ENCODE results near the gene UPF2. TPM values are rescaled to one million over a fixed set of nuclear protein-coding genes. Genes with fewer than 3 reads are reported as not detected.
A peak's percentile ranks its signal among the peaks of the same experiment; 100 is the strongest.
"Not testable (repeated sequence)": the region's sequence is repeated elsewhere in the genome, so short reads cannot be mapped to it uniquely, and the experiment has no call there.

UPF2 gene
- total RNA-seq, 1 experiment from 2014 or later = 10.6 TPM

DNA sequence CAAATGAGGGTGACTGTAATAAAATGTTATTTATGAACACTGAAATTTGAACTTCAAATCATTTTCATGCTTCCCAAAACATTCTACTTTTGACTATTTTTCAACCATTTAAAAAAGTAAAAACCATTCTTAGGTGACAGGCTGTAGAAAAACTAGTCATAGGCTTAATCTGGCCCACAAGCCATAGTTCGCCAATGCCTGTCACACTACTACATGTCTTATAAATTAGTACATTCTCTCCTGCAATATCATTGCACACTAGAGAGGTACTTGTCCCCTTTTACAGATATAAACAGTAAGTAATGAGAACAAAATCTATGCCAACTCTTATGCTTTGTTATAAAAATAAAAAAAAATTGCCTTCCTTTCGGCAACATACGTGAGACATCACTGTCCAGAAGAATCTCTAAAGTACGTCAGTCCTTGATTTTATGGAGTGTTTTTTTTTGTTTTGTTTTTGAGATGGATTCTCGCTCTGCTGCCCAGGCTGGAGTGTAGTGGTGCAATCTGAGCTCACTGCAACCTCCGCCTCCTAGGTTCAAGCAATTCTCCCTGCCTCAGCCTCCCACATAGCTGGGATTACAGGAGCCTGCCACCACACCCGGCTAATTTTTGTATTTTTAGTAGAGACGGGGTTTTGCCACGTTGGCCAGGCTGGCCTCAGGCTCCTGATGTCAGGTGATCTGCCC lies 23.2 kb downstream of the UPF2 start:
- no peaks in the 10 kb centered on the region for H3K27me3 ChIP-seq (ENCODE audit: control insufficient read depth, insufficient read depth, low read length)
- H3K36me3 ChIP-seq (replicated peaks; ENCODE audit: control insufficient read depth, insufficient read depth, low read length) = no peaks in the 10 kb centered on the region
- DNase-seq = no peak
- no peak overlapping the region for H3K4me3 ChIP-seq (ENCODE audit: insufficient read depth, low read depth, low read length)

DNA sequence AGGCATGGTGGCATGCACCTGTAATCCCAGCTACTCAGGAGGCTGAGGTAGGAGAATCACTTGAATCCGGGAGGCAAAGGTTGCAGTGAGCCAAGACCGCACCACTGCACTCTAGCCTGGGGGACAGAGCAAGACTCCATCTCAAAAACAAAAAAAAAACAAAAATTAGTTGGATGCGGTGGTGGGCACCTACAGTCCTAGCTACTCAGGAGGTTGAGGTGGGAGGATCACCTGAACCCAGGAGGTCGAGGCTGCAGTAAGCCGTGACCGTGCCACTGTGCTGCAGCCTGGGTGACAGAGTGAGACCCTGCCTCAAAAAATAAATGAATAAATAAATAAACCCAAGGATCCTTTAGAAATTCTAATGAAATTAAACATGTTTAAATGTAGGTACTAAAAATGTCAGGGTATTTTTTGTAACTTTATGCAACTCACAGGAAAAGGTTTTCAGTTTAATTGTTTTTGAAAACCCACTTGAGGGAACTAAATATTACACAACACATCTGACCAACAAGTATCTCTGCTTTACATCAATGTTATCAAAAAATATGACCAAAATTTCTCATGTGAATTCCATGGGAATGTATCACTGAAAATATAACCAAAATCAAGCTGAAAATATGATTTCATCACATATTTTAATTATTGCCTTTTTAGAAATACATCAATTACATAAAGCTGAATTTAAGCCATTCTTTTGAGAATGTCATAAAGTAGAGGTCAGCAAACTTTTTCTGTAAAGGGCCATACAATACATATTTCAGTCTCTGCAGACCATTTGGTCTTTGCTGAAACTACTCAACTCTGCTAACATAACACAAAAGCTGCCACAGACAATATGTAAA lies 23.9 kb downstream of the UPF2 start:
- Histone ChIP-seq H3K36me3 (replicated peaks; ENCODE audit: control insufficient read depth, insufficient read depth, low read length) (no peaks in the 10 kb centered on the region), H3K4me3 (ENCODE audit: insufficient read depth, low read depth, low read length) (no peak overlapping the region), H3K27me3 (ENCODE audit: control insufficient read depth, insufficient read depth, low read length) (no peaks in the 10 kb centered on the region)
- no peak for DNase-seq

DNA sequence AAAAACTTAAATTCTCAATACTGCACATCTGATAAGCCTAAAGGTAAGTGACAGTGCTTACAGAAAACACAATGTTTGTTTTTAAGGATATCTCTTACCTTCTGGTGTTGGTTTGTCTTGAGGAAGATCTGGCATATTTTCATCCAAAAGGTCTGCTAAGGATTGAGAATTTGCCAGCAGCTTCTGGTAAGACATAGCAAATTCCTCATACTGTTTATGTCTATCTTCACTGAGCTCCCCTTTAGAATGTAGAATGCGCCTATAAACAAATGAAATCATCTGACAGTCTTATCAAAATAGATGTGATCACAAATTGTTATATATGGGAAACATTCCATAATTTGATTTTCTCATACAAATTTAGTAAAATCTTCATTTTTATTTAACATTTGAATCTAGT lies 28.7 kb downstream of the UPF2 start:
- DNase-seq = no peak
- no peak overlapping the region for H3K4me3 ChIP-seq (ENCODE audit: insufficient read depth, low read depth, low read length)
- no peaks in the 10 kb centered on the region for H3K36me3 ChIP-seq (replicated peaks; ENCODE audit: control insufficient read depth, insufficient read depth, low read length)
- no peaks in the 10 kb centered on the region for H3K27me3 ChIP-seq (ENCODE audit: control insufficient read depth, insufficient read depth, low read length)

DNA sequence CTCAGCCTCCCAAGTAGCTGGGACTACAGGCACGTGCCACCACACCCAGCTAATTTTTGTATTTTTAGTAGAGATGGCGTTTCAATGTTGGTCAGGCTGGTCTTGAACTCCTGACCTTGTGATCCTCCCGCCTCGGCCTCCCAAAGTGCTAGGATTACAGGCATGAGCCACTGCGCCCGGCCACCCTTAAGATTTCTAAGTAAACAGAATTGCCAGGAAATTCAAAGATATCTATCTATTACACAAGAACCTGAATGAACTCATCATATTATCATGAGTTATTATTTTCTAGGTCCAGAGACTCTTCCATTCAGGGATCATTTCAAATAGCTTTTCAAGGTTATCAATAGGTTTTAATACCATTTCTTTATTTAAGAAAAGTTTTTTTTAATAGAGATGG lies 29.2 kb downstream of the UPF2 start:
- not testable (repeated sequence) for H3K36me3 ChIP-seq (replicated peaks; ENCODE audit: control insufficient read depth, insufficient read depth, low read length); DNase-seq; H3K4me3 ChIP-seq (ENCODE audit: insufficient read depth, low read depth, low read length); H3K27me3 ChIP-seq (ENCODE audit: control insufficient read depth, insufficient read depth, low read length)

DNA sequence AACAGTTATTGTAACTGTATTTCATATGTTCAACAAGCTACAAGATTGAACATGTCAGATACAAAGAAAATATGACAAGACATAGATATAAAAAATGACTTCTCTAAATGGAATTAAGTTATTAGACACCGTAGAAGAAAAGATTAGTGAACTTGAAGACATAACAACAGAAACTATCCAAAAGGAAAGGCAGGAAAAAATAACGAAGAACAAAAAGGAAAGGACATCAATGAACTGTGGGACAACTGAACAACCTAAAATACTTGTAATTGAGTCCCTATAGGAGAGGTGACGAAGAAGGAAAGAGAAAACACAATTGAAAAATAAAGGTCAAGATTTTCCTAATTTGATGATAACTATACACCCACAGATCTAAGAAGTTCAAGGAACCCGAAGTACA lies 32.3 kb downstream of the UPF2 start:
- Histone ChIP-seq H3K36me3 (replicated peaks; ENCODE audit: control insufficient read depth, insufficient read depth, low read length) (no peaks in the 10 kb centered on the region; the same call in 1 of the 2 replicates), H3K4me3 (ENCODE audit: insufficient read depth, low read depth, low read length) (no peak overlapping the region), H3K27me3 (ENCODE audit: control insufficient read depth, insufficient read depth, low read length) (no peaks in the 10 kb centered on the region)
- no peak for DNase-seq

DNA sequence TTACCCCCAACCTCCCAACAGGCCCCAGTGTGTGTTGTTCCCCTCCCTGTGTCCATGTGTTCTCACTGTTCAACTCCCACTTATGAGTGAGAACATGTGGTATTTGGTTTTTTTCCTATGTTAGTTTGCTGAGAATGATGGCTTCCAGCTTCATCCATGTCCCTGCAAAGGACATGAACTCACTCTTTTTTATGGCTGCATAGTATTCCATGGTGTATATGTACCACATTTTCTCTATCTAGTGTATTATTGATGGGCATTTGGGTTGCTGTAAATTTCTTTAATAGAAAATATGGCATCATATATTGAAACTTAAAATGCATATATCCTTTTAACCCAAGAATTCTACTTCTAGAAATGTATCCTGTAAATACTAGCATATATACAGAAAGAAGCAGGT lies 33.8 kb downstream of the UPF2 start:
- not testable (repeated sequence) for H3K27me3 ChIP-seq (ENCODE audit: control insufficient read depth, insufficient read depth, low read length); H3K36me3 ChIP-seq (replicated peaks; ENCODE audit: control insufficient read depth, insufficient read depth, low read length); H3K4me3 ChIP-seq (ENCODE audit: insufficient read depth, low read depth, low read length); DNase-seq

DNA sequence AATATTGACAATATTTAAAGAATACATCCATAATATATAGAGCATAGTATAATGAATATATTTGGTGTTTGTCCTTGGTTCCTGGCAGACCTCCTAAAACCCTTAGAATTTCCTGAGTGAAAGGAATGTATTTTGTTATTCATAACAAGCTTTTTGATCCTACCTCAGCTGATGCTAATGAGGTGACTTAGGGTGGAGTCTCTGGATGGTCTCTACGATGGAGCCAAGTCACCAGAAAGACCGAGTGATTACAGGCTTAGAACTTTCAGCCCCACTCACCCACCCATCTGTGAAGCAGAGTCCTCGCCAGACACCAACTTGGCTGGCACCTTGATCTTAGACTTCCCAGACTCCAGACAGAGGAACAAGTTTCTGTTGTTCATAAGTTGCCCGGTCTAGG lies 35.9 kb downstream of the UPF2 start:
- H3K4me3 ChIP-seq (ENCODE audit: insufficient read depth, low read depth, low read length) = no peak overlapping the region
- H3K27me3 ChIP-seq (ENCODE audit: control insufficient read depth, insufficient read depth, low read length) = no peaks in the 10 kb centered on the region
- DNase-seq = no peak
- no peaks in the 10 kb centered on the region; the same call in 1 of the 2 replicates for H3K36me3 ChIP-seq (replicated peaks; ENCODE audit: control insufficient read depth, insufficient read depth, low read length)

DNA sequence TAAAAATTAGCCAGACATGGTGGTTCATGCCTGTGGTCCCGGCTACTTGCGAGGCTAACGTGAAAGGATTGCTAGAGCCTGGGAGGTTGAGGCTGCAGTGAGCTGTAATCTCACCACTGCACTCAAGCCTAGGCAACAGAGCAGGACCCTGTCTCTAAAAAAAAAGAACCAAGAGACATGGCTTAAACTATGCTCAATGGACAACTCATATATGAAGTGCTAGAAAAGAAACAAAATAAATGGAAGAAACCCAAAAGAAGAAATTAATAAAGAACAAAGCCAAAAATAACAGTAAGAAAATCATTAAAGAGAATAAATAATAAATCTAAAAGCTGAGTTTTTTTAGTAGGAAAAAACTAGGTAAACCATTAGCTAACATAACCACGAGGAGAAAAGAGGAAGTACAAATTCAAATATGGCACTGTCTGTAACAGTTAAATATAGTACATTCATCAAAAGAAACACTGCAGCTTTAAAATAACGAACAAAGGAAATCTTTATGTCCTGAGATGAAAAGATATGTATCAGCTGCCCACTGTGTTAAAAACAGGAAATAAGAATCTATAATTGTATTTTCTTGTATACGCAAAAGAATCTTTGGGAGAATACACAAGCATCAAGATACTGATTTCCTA lies 48.7 kb downstream of the UPF2 start:
- H3K27me3 ChIP-seq (ENCODE audit: control insufficient read depth, insufficient read depth, low read length) = no peaks in the 10 kb centered on the region
- no peak for DNase-seq
- H3K36me3 ChIP-seq (replicated peaks; ENCODE audit: control insufficient read depth, insufficient read depth, low read length) = peaks cover 2% of the 10 kb centered on the region
- no peak overlapping the region for H3K4me3 ChIP-seq (ENCODE audit: insufficient read depth, low read depth, low read length)

DNA sequence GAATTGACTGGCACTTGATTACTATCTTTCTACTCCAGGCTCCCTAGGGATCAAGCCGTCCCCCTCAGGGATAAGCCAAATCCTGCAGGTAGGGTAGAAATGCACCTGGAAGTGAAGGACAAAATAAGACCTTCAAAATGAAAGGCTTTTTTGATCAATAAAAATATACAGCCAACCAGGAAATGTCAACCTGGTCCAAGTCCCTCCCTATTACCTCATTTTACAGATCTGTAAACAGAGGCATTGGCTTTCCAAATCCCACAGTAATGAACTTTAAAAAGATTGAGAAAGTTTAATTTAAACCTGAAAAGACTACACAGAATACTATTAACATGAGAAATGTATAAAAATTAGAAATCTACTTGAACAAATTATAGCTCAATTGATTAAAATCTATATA lies 53.7 kb downstream of the UPF2 start:
- Histone ChIP-seq H3K27me3 (ENCODE audit: control insufficient read depth, insufficient read depth, low read length) (no peaks in the 10 kb centered on the region), H3K36me3 (replicated peaks; ENCODE audit: control insufficient read depth, insufficient read depth, low read length) (peaks cover 2% of the 10 kb centered on the region), H3K4me3 (ENCODE audit: insufficient read depth, low read depth, low read length) (no peak overlapping the region)
- no peak for DNase-seq

DNA sequence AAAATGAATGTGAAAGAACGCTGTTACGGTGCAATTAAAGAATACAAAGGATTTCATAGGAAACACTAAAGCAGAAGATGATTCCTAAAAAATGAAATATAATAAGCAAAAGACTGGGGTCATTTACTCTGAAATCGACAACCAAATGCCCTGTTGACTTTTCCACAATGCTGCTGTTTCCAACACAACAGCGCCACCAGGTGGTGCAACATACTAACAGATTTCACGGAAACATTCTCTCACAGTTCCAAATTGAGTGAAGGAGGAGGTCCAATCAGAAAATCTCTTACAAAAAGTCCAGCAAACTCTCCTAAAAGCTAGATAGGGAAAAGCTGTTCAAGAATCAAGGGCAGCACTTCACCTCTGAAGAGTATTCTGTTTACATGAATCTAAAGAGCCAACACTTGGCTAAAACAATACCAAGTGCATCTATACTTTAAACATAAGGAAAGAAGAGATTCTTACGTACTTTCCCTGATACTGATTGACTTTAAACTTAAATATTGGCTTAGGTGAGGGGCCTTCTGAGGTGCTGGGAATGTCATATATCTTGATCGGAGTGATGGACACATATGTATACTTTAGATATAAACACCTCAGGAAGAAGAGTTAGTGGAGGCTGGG lies 55.9 kb downstream of the UPF2 start:
- DNase-seq = peak; percentile 78

DNA sequence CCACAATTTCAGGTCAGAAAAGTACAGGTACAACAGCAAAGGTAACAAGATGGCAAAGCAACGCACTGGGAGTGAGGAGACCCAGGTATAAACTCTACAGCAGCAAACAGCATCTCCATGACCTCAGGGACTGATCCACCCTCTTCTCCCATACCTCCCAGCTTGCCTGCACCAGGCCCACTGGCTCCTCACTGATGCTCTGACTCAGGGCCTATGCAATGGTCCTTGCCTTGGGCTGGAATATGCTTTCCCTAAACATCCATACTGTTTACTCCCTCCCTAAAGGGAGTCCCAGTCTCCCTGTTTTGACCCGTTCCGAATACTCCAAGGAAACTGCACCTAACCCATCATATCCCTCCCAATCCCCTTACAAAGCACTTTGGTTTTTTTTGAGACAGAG lies 60.4 kb downstream of the UPF2 start:
- H3K27me3 ChIP-seq (ENCODE audit: control insufficient read depth, insufficient read depth, low read length) = no peaks in the 10 kb centered on the region
- no peak for DNase-seq
- H3K4me3 ChIP-seq (ENCODE audit: insufficient read depth, low read depth, low read length) = no peak overlapping the region
- H3K36me3 ChIP-seq (replicated peaks; ENCODE audit: control insufficient read depth, insufficient read depth, low read length) = no peaks in the 10 kb centered on the region; the same call in 1 of the 2 replicates

More for the DNA sequence above, 55.9 kb downstream of the UPF2 start:
- Histone ChIP-seq H3K27me3 (ENCODE audit: control insufficient read depth, insufficient read depth, low read length) (no peaks in the 10 kb centered on the region), H3K36me3 (replicated peaks; ENCODE audit: control insufficient read depth, insufficient read depth, low read length) (peaks cover 2% of the 10 kb centered on the region), H3K4me3 (ENCODE audit: insufficient read depth, low read depth, low read length) (no peak overlapping the region)

DNA sequence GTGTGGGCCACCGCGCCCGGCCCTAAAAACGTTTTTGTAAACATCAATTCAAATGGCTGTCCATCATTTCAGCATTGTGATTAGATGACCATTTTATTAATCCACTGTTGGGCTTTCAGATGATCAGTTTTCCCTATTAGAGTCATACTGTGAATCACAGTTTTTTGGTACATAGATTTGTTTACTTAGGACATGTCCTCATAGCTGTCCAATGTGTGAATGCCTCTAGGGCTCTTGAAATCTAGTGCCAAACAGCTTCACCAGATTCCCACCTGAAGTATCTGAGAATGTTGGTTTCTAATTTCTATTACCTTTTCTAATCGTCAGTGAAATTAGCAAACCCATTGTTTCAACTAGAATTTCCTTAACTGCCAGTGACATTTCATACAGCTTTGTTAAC lies 66.8 kb downstream of the UPF2 start:
- H3K36me3 ChIP-seq (replicated peaks; ENCODE audit: control insufficient read depth, insufficient read depth, low read length) = no peaks in the 10 kb centered on the region; the same call in 1 of the 2 replicates
- DNase-seq = no peak
- no peaks in the 10 kb centered on the region for H3K27me3 ChIP-seq (ENCODE audit: control insufficient read depth, insufficient read depth, low read length)
- no peak overlapping the region for H3K4me3 ChIP-seq (ENCODE audit: insufficient read depth, low read depth, low read length)

DNA sequence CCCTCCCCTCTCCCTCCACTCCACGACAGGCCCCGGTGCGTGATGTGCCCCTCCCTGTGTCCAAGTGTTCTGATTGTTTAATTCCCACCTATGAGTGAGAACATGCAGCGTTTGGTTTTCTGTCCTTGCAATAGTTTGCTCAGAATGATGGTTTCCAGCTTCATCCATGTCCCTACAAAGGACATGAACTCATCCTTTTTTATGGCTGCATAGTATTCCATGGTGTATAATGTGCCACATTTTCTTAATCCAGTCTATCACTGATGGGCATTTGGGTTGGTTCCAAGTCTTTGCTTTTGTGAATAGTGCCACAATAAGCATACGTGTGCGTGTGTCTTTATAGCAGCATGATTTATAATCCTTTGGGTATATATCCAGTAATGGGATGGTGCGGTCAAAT lies 70.1 kb downstream of the UPF2 start:
- not testable (repeated sequence) for H3K27me3 ChIP-seq (ENCODE audit: control insufficient read depth, insufficient read depth, low read length); H3K4me3 ChIP-seq (ENCODE audit: insufficient read depth, low read depth, low read length); H3K36me3 ChIP-seq (replicated peaks; ENCODE audit: control insufficient read depth, insufficient read depth, low read length); DNase-seq

DNA sequence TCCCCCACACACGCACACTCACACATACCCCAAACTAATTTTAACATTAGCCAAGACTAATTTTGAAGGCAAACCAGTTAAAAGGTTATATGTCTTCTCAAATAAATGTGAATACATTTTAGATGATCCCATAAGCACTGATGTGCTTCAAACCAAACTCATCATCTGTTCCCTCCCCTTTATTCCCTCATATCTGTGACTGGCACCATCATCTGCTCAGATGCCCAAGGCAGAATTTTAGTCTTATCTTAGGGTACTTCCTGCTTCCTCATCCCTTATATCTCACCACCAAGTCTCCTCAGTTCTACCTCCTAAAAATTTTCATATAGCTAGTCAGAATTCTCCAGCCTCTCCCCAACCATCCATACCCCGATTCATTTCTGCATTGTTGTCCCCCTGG lies 80.4 kb downstream of the UPF2 start:
- H3K4me3 ChIP-seq (ENCODE audit: insufficient read depth, low read depth, low read length) = no peak overlapping the region
- peaks cover 4% of the 10 kb centered on the region for H3K36me3 ChIP-seq (replicated peaks; ENCODE audit: control insufficient read depth, insufficient read depth, low read length)
- no peak for DNase-seq
- no peaks in the 10 kb centered on the region for H3K27me3 ChIP-seq (ENCODE audit: control insufficient read depth, insufficient read depth, low read length)

All from H7 (cell line).